Neuron (in vitro differentiated cells): ENCODE measurements around the gene HTR3E.
"Not testable (repeated sequence)": the region's sequence is repeated elsewhere in the genome, so short reads cannot be mapped to it uniquely, and the experiment has no call there.

ENCODE experiments used
- H2AFZ ChIP-seq: one replicate; pipeline ENCODE4 v1.6.1; 2013; ENCODE audit warnings: low read depth, mild to moderate bottlenecking, inconsistent platforms, low read length, moderate library complexity
- H3K27me3 ChIP-seq: one replicate; pipeline ENCODE4 v1.6.1; 2013; ENCODE audit warnings: low read length; ENCODE audit not compliant: insufficient read depth
- H3K36me3 ChIP-seq: one replicate; pipeline ENCODE4 v1.6.1; 2013; ENCODE audit warnings: low read length; ENCODE audit not compliant: insufficient read depth
- H3K4me1 ChIP-seq: one replicate; pipeline ENCODE4 v1.6.1; 2013; ENCODE audit warnings: low read length; ENCODE audit not compliant: insufficient read depth
- H3K4me3 ChIP-seq: 2 replicates; pipeline ENCODE4 v1.5.1; 2013; ENCODE audit warnings: mild to moderate bottlenecking, low read length, moderate library complexity
- H3K9me3 ChIP-seq: one replicate; pipeline ENCODE4 v1.6.1; 2013; ENCODE audit warnings: low read length

Gene HTR3E

GRCh38 chr3:184078851-184079250 is 18.0 kb upstream of the HTR3E start:
- Histone ChIP-seq H3K9me3 (no peaks in the 10 kb centered on the region), H3K4me3 (no peak overlapping the region), H3K36me3 (no peaks in the 10 kb centered on the region), H3K27me3 (peaks cover 10% of the 10 kb centered on the region), H2AFZ (no peak overlapping the region), H3K4me1 (no peaks in the 10 kb centered on the region)

- H2AFZ ChIP-seq: no peak overlapping the region
- no peaks in the 10 kb centered on the region for H3K36me3 ChIP-seq
- no peaks in the 10 kb centered on the region for H3K9me3 ChIP-seq
- H3K4me3 ChIP-seq: no peak overlapping the region
- H3K4me1 ChIP-seq: no peaks in the 10 kb centered on the region
- H3K27me3 ChIP-seq: peaks cover 7% of the 10 kb centered on the region
Observed at GRCh38 chr3:184081116-184081830, 15.6 kb upstream of the HTR3E start.

- Histone ChIP-seq H3K4me3 (no peak overlapping the region), H3K4me1 (no peaks in the 10 kb centered on the region), H3K27me3 (peaks cover 6% of the 10 kb centered on the region), H3K36me3 (no peaks in the 10 kb centered on the region), H3K9me3 (no peaks in the 10 kb centered on the region), H2AFZ (no peak overlapping the region)
Observed at GRCh38 chr3:184082034-184082433, 14.8 kb upstream of the HTR3E start.

- Histone ChIP-seq H3K9me3 (no peaks in the 10 kb centered on the region), H3K4me1 (no peaks in the 10 kb centered on the region), H2AFZ (no peak overlapping the region), H3K27me3 (peaks cover 4% of the 10 kb centered on the region), H3K4me3 (no peak overlapping the region), H3K36me3 (no peaks in the 10 kb centered on the region)
Observed at GRCh38 chr3:184082465-184082864, 14.4 kb upstream of the HTR3E start.

GRCh38 chr3:184085389-184085852 is 11.4 kb upstream of the HTR3E start:
- no peak overlapping the region for H2AFZ ChIP-seq
- H3K9me3 ChIP-seq: no peaks in the 10 kb centered on the region
- no peaks in the 10 kb centered on the region for H3K4me1 ChIP-seq
- H3K27me3 ChIP-seq: peaks cover 4% of the 10 kb centered on the region
- H3K36me3 ChIP-seq: no peaks in the 10 kb centered on the region
- H3K4me3 ChIP-seq: no peak overlapping the region

GRCh38 chr3:184092199-184092598 is 4.7 kb upstream of the HTR3E start:
- Histone ChIP-seq H3K4me1 (no peaks in the 10 kb centered on the region), H3K27me3 (no peaks in the 10 kb centered on the region), H2AFZ (no peak overlapping the region), H3K9me3 (no peaks in the 10 kb centered on the region), H3K4me3 (no peak overlapping the region), H3K36me3 (no peaks in the 10 kb centered on the region)

- no peaks in the 10 kb centered on the region for H3K9me3 ChIP-seq
- no peaks in the 10 kb centered on the region for H3K36me3 ChIP-seq
- no peaks in the 10 kb centered on the region for H3K4me1 ChIP-seq
- no peak overlapping the region for H2AFZ ChIP-seq
- no peak overlapping the region for H3K4me3 ChIP-seq
- no peaks in the 10 kb centered on the region for H3K27me3 ChIP-seq
Observed at GRCh38 chr3:184097556-184097955, 692 bp downstream of the HTR3E start.

- Histone ChIP-seq H2AFZ (no peak overlapping the region), H3K4me3 (no peak overlapping the region), H3K27me3 (no peaks in the 10 kb centered on the region), H3K36me3 (no peaks in the 10 kb centered on the region), H3K9me3 (no peaks in the 10 kb centered on the region), H3K4me1 (no peaks in the 10 kb centered on the region)
Observed at GRCh38 chr3:184099806-184100686, 3.2 kb downstream of the HTR3E start.

- Histone ChIP-seq H2AFZ (no peak overlapping the region), H3K4me3 (no peak overlapping the region), H3K4me1 (no peaks in the 10 kb centered on the region), H3K36me3 (no peaks in the 10 kb centered on the region), H3K27me3 (peaks cover 4% of the 10 kb centered on the region), H3K9me3 (no peaks in the 10 kb centered on the region)
Observed at GRCh38 chr3:184110316-184110725, 13.5 kb downstream of the HTR3E start.

GRCh38 chr3:184116017-184116416 is 19.2 kb downstream of the HTR3E start:
- H3K4me3 ChIP-seq: no peak overlapping the region
- no peaks in the 10 kb centered on the region for H3K4me1 ChIP-seq
- no peaks in the 10 kb centered on the region for H3K9me3 ChIP-seq
- no peak overlapping the region for H2AFZ ChIP-seq
- peaks cover 2% of the 10 kb centered on the region for H3K27me3 ChIP-seq
- no peaks in the 10 kb centered on the region for H3K36me3 ChIP-seq

- H3K4me3 ChIP-seq: no peak overlapping the region
- H3K4me1 ChIP-seq: no peaks in the 10 kb centered on the region
- no peaks in the 10 kb centered on the region for H3K9me3 ChIP-seq
- no peaks in the 10 kb centered on the region for H3K36me3 ChIP-seq
- H3K27me3 ChIP-seq: peaks cover under 1% of the 10 kb centered on the region
- no peak overlapping the region for H2AFZ ChIP-seq
Observed at GRCh38 chr3:184117636-184118035, 20.8 kb downstream of the HTR3E start.

- H3K4me1 ChIP-seq, H3K27me3 ChIP-seq, H3K9me3 ChIP-seq, H3K4me3 ChIP-seq, H2AFZ ChIP-seq, H3K36me3 ChIP-seq: not testable (repeated sequence)
Observed at GRCh38 chr3:184121031-184121430, 24.2 kb downstream of the HTR3E start.

- Histone ChIP-seq H3K36me3 (no peaks in the 10 kb centered on the region), H2AFZ (no peak overlapping the region), H3K4me3 (no peak overlapping the region), H3K4me1 (no peaks in the 10 kb centered on the region), H3K27me3 (no peaks in the 10 kb centered on the region), H3K9me3 (no peaks in the 10 kb centered on the region)
Observed at GRCh38 chr3:184126006-184126405, 29.1 kb downstream of the HTR3E start.
